HEK293T (cell line): ENCODE results near the gene LSG1.

Experiments used
- BHLHE40 ChIP-seq: fragments of 450-650 bp; IDR thresholded peaks from 2 replicates; pipeline ENCODE4 v1.6.1; 2016; ENCODE audit warnings: mild to moderate bottlenecking, moderate library complexity, borderline replicate concordance
- FOXK2 ChIP-seq: fragments of 450-650 bp; IDR thresholded peaks from 2 replicates; pipeline ENCODE4 v1.6.1; 2016; ENCODE audit warnings: mild to moderate bottlenecking
- FOXM1 ChIP-seq: fragments of 450-650 bp; IDR thresholded peaks from 2 replicates; pipeline ENCODE4 v1.6.1; 2017; ENCODE audit warnings: mild to moderate bottlenecking, borderline replicate concordance
- LEF1 ChIP-seq: fragments of 450-650 bp; IDR thresholded peaks from 2 replicates; pipeline ENCODE4 v1.6.1; 2017; ENCODE audit warnings: mild to moderate bottlenecking, borderline replicate concordance
- PKNOX1 ChIP-seq: fragments of 450-650 bp; IDR thresholded peaks from 2 replicates; pipeline ENCODE4 v1.6.1; 2016
- SP1 ChIP-seq: fragments of 450-650 bp; IDR thresholded peaks from 2 replicates; pipeline ENCODE4 v1.6.1; 2017
- SUZ12 ChIP-seq: fragments of 450-650 bp; IDR thresholded peaks from 2 replicates; pipeline ENCODE4 v1.6.1; 2016; ENCODE audit warnings: mild to moderate bottlenecking
- TARDBP ChIP-seq: fragments of 450-650 bp; IDR thresholded peaks from 2 replicates; pipeline ENCODE4 v1.6.1; 2016

GRCh38 chr3:194705227-194705626 is 33.2 kb upstream of the LSG1 start:
- TF ChIP-seq FOXM1 (no peak), BHLHE40 (no peak), SP1 (no peak), PKNOX1 (no peak), LEF1 (no peak), FOXK2 (no peak), SUZ12 (no peak), TARDBP (no peak)
